ENCODE results near the gene PTPRT. TPM values are rescaled to one million over a fixed set of nuclear protein-coding genes. Genes with fewer than 3 reads are reported as not detected.

The PTPRT gene
- total RNA-seq, 4 donors from 2014 or later, result under 0.01 to 0.64 (median 0.40) TPM

- WGBS, 2 donors (ENCODE audit: low coverage in 1 of 2), result 79% methylated on average over 3 to 14 of the region's 14 CpGs
- Histone ChIP-seq H3K27me3 (no peaks in the 10 kb centered on the region), H3K36me3 (no peaks in the 10 kb centered on the region), H3K9me3 (no peaks in the 10 kb centered on the region), H3K27ac (no peak overlapping the region), H3K4me1 (no peaks in the 10 kb centered on the region), H3K4me3 (no peak overlapping the region)
- in situ Hi-C loops (cut with MboI; ENCODE audit: low pct_ligation_motif_present in 1 of 4, low pct_unique_long_range_greater_than_20kb in 1 of 4, low sequenced_read_pairs in 3 of 4) (no loop called here), intact Hi-C loops (cut with DNase I; ENCODE audit: low total_unique reads) (no loop called here)
- DNase-seq, result no peak
- no peak for TF ChIP-seq POLR2A (IDR thresholded peaks at IDR 0.05)
- TF ChIP-seq POLR2AphosphoS5 (IDR thresholded peaks at IDR 0.05), result no peak
- no peak for TF ChIP-seq EP300 (IDR thresholded peaks at IDR 0.05; ENCODE audit: low read depth)
- TF ChIP-seq CTCF (IDR thresholded peaks at IDR 0.05), result no peak
These were observed 1028.4 kb downstream of the PTPRT start for GRCh38 chr20:42161228-42161829.

GRCh38 chr20:42159808-42160207, 1029.9 kb downstream of the PTPRT start:
- in situ Hi-C loops (cut with MboI; ENCODE audit: low pct_ligation_motif_present in 1 of 4, low pct_unique_long_range_greater_than_20kb in 1 of 4, low sequenced_read_pairs in 3 of 4) (no loop called here), intact Hi-C loops (cut with DNase I; ENCODE audit: low total_unique reads) (no loop called here)
- TF ChIP-seq EP300 (IDR thresholded peaks at IDR 0.05; ENCODE audit: low read depth) (no peak), POLR2AphosphoS5 (IDR thresholded peaks at IDR 0.05) (no peak), CTCF (IDR thresholded peaks at IDR 0.05) (no peak), POLR2A (IDR thresholded peaks at IDR 0.05) (no peak)
- DNase-seq, result no peak
- no peaks in the 10 kb centered on the region for H3K36me3 ChIP-seq
- no peak overlapping the region for H3K4me3 ChIP-seq
- H3K27me3 ChIP-seq, result no peaks in the 10 kb centered on the region
- H3K4me1 ChIP-seq, result no peaks in the 10 kb centered on the region
- 29 to 42% methylated on average over 2 to 3 of the region's 3 CpGs for WGBS, 2 donors (ENCODE audit: low coverage in 1 of 2)
- H3K9me3 ChIP-seq, result no peaks in the 10 kb centered on the region
- no peak overlapping the region for H3K27ac ChIP-seq

GRCh38 chr20:42158272-42158671, 1031.4 kb downstream of the PTPRT start:
- H3K4me3 ChIP-seq, result no peak overlapping the region
- no peak for DNase-seq
- 53 to 67% methylated on average over 1 of the region's 1 CpG for WGBS, 2 donors (ENCODE audit: low coverage in 1 of 2)
- H3K36me3 ChIP-seq, result no peaks in the 10 kb centered on the region
- no peak overlapping the region for H3K27ac ChIP-seq
- intact Hi-C loops (cut with DNase I; ENCODE audit: low total_unique reads) (no loop called here), in situ Hi-C loops (cut with MboI; ENCODE audit: low pct_ligation_motif_present in 1 of 4, low pct_unique_long_range_greater_than_20kb in 1 of 4, low sequenced_read_pairs in 3 of 4) (no loop called here)
- no peaks in the 10 kb centered on the region for H3K27me3 ChIP-seq
- H3K9me3 ChIP-seq, result no peaks in the 10 kb centered on the region
- TF ChIP-seq EP300 (IDR thresholded peaks at IDR 0.05; ENCODE audit: low read depth) (no peak), POLR2A (IDR thresholded peaks at IDR 0.05) (no peak), CTCF (IDR thresholded peaks at IDR 0.05) (no peak), POLR2AphosphoS5 (IDR thresholded peaks at IDR 0.05) (no peak)
- H3K4me1 ChIP-seq, result no peaks in the 10 kb centered on the region

- WGBS, 2 donors (ENCODE audit: low coverage in 1 of 2), result 73 to 87% methylated on average over 3 to 4 of the region's 4 CpGs
- Histone ChIP-seq H3K27ac (no peak overlapping the region), H3K27me3 (no peaks in the 10 kb centered on the region), H3K36me3 (no peaks in the 10 kb centered on the region), H3K9me3 (no peaks in the 10 kb centered on the region), H3K4me3 (no peak overlapping the region), H3K4me1 (no peaks in the 10 kb centered on the region)
- TF ChIP-seq POLR2A (IDR thresholded peaks at IDR 0.05) (no peak), CTCF (IDR thresholded peaks at IDR 0.05) (no peak), EP300 (IDR thresholded peaks at IDR 0.05; ENCODE audit: low read depth) (no peak), POLR2AphosphoS5 (IDR thresholded peaks at IDR 0.05) (no peak)
- in situ Hi-C loops (cut with MboI; ENCODE audit: low pct_ligation_motif_present in 1 of 4, low pct_unique_long_range_greater_than_20kb in 1 of 4, low sequenced_read_pairs in 3 of 4) (no loop called here), intact Hi-C loops (cut with DNase I; ENCODE audit: low total_unique reads) (no loop called here)
- no peak for DNase-seq
These were observed 1034.1 kb downstream of the PTPRT start for GRCh38 chr20:42155586-42155985.

All from transverse colon (tissue), 4 donors.